Mesendoderm (in vitro differentiated cells): ENCODE data around the gene PDE9A.

Source experiments
- DNase-seq: peaks from one replicate; pipeline ENCODE4 v3.0.0; 2013
- H2AK5ac ChIP-seq: 2 replicates; pipeline ENCODE4 v1.6.1; 2013; ENCODE audit warnings: low read length, inconsistent platforms
- H2BK120ac ChIP-seq: 2 replicates; pipeline ENCODE4 v1.6.1; 2013; ENCODE audit warnings: low read depth, mild to moderate bottlenecking, low read length, moderate library complexity, mixed read lengths
- H2BK15ac ChIP-seq: replicated peaks from 2 replicates; pipeline ENCODE4 v1.6.1; 2013; ENCODE audit warnings: low read depth, mild to moderate bottlenecking, moderate library complexity
- H2BK5ac ChIP-seq: 2 replicates; pipeline ENCODE4 v1.6.1; 2013; ENCODE audit warnings: low read length, inconsistent platforms
- H3K18ac ChIP-seq: 2 replicates; pipeline ENCODE4 v1.6.1; 2013; ENCODE audit warnings: mild to moderate bottlenecking, low read length, mixed read lengths
- H3K23ac ChIP-seq: one replicate; pipeline ENCODE4 v1.6.1; 2013; ENCODE audit warnings: low read length
- H3K27ac ChIP-seq: 2 replicates; pipeline ENCODE4 v1.5.1; 2013; ENCODE audit warnings: low read depth, mild to moderate bottlenecking, inconsistent platforms, low read length, moderate library complexity
- H3K27me3 ChIP-seq: 2 replicates; pipeline ENCODE4 v1.6.1; 2013; ENCODE audit warnings: low read length, control low read depth, mild to moderate bottlenecking, inconsistent platforms; ENCODE audit not compliant: insufficient read depth, poor library complexity
- H3K36me3 ChIP-seq: 2 replicates; pipeline ENCODE4 v1.6.1; 2013; ENCODE audit warnings: low read length, inconsistent platforms; ENCODE audit not compliant: control insufficient read depth, insufficient read depth
- H3K4ac ChIP-seq: one replicate; pipeline ENCODE4 v1.6.1; 2013; ENCODE audit warnings: low read depth, mild to moderate bottlenecking, low read length, moderate library complexity
- H3K4me1 ChIP-seq: 2 replicates; pipeline ENCODE4 v1.6.1; 2013; ENCODE audit warnings: low read depth, low read length, inconsistent platforms; ENCODE audit not compliant: control insufficient read depth
- H3K4me2 ChIP-seq: 2 replicates; pipeline ENCODE4 v1.6.1; 2013; ENCODE audit warnings: low read length
- H3K4me3 ChIP-seq: 2 replicates; pipeline ENCODE4 v1.5.1; 2013; ENCODE audit warnings: mild to moderate bottlenecking, low read length
- H3K56ac ChIP-seq: one replicate; pipeline ENCODE4 v1.6.1; 2013; ENCODE audit warnings: low read length
- H3K79me1 ChIP-seq: 2 replicates; pipeline ENCODE4 v1.6.1; 2013; ENCODE audit warnings: low read length, inconsistent platforms
- H3K79me2 ChIP-seq: 2 replicates; pipeline ENCODE4 v1.6.1; 2013; ENCODE audit warnings: mild to moderate bottlenecking, low read length; ENCODE audit not compliant: control insufficient read depth, insufficient read depth
- H3K9ac ChIP-seq: 2 replicates; pipeline ENCODE4 v1.6.1; 2013; ENCODE audit warnings: low read length, inconsistent platforms
- H4K5ac ChIP-seq: one replicate; pipeline ENCODE4 v1.6.1; 2013; ENCODE audit warnings: low read length
- H4K8ac ChIP-seq: one replicate; pipeline ENCODE4 v1.6.1; 2013; ENCODE audit warnings: low read depth, mild to moderate bottlenecking, control low read depth, low read length, moderate library complexity
- WGBS: extraction: QIAGEN DNeasy Blood & Tissue Kit; methylation state at CpG from one replicate; pipeline ENCODE4 v1.1.7; 2013; ENCODE audit warnings: low lambda C conversion rate, missing lambda C conversion rate; ENCODE audit not compliant: insufficient coverage; ENCODE audit errors: extremely low coverage; 5-methylcytosine and 5-hydroxymethylcytosine counted together

Gene PDE9A

GRCh38 chr21:42721341-42721824 lies 68.0 kb downstream of the PDE9A start:
- no CpG with 5 or more reads among the region's 6 CpGs for WGBS

GRCh38 chr21:42722153-42722552 lies 68.7 kb downstream of the PDE9A start:
- Histone ChIP-seq H3K56ac (peak overlapping the region; percentile 3), H3K23ac (no peak overlapping the region), H2BK15ac (no peak overlapping the region), H3K79me2 (no peaks in the 10 kb centered on the region), H3K4me1 (no peaks in the 10 kb centered on the region), H3K4ac (no peak overlapping the region), H3K79me1 (no peaks in the 10 kb centered on the region), H4K5ac (no peak overlapping the region), H2BK5ac (no peak overlapping the region), H4K8ac (no peak overlapping the region), H2AK5ac (no peak overlapping the region), H3K36me3 (no peaks in the 10 kb centered on the region), H3K4me2 (no peak overlapping the region), H3K9ac (no peak overlapping the region), H2BK120ac (no peak overlapping the region), H3K27ac (no peak overlapping the region), H3K27me3 (no peaks in the 10 kb centered on the region), H3K18ac (no peak overlapping the region), H3K4me3 (no peak overlapping the region)
- no peak for DNase-seq
- no CpG with 5 or more reads among the region's 11 CpGs for WGBS

More at GRCh38 chr21:42721341-42721824, 68.0 kb downstream of the PDE9A start:
- no peaks in the 10 kb centered on the region for H3K36me3 ChIP-seq
- no peak overlapping the region for H2BK5ac ChIP-seq
- no peaks in the 10 kb centered on the region for H3K79me1 ChIP-seq
- no peak overlapping the region for H3K4me3 ChIP-seq
- H3K9ac ChIP-seq, result no peak overlapping the region
- DNase-seq, result no peak
- H3K4me1 ChIP-seq, result no peaks in the 10 kb centered on the region
- no peak overlapping the region for H2BK120ac ChIP-seq
- H3K4me2 ChIP-seq, result no peak overlapping the region
- H3K56ac ChIP-seq, result no peak overlapping the region
- H4K5ac ChIP-seq, result no peak overlapping the region
- no peak overlapping the region for H2AK5ac ChIP-seq
- no peak overlapping the region for H3K4ac ChIP-seq
- no peak overlapping the region for H3K18ac ChIP-seq
- H2BK15ac ChIP-seq, result no peak overlapping the region
- H3K27me3 ChIP-seq, result no peaks in the 10 kb centered on the region
- no peaks in the 10 kb centered on the region for H3K79me2 ChIP-seq
- no peak overlapping the region for H3K23ac ChIP-seq
- no peak overlapping the region for H4K8ac ChIP-seq
- H3K27ac ChIP-seq, result no peak overlapping the region

GRCh38 chr21:42722808-42723473 lies 69.5 kb downstream of the PDE9A start:
- Histone ChIP-seq H3K4me3 (no peak overlapping the region), H3K18ac (no peak overlapping the region), H3K79me2 (no peaks in the 10 kb centered on the region), H3K27me3 (no peaks in the 10 kb centered on the region), H2AK5ac (no peak overlapping the region), H3K4me1 (no peaks in the 10 kb centered on the region), H3K23ac (no peak overlapping the region), H3K56ac (no peak overlapping the region), H3K9ac (no peak overlapping the region), H3K79me1 (no peaks in the 10 kb centered on the region), H3K36me3 (no peaks in the 10 kb centered on the region), H4K8ac (no peak overlapping the region), H3K4ac (no peak overlapping the region), H4K5ac (no peak overlapping the region), H3K27ac (no peak overlapping the region), H2BK120ac (no peak overlapping the region), H2BK5ac (no peak overlapping the region), H2BK15ac (no peak overlapping the region), H3K4me2 (no peak overlapping the region)
- WGBS, result no CpG with 5 or more reads among the region's 10 CpGs
- DNase-seq, result no peak

- no peak for DNase-seq
- no peak overlapping the region for H3K4me3 ChIP-seq
Observed at GRCh38 chr21:42724226-42724920, 71.0 kb downstream of the PDE9A start.

GRCh38 chr21:42725416-42725930 lies 72.1 kb downstream of the PDE9A start:
- Histone ChIP-seq H3K4me3 (no peak overlapping the region), H3K4me1 (no peaks in the 10 kb centered on the region), H3K79me2 (no peaks in the 10 kb centered on the region), H2BK120ac (no peak overlapping the region), H4K8ac (no peak overlapping the region), H3K79me1 (no peaks in the 10 kb centered on the region), H3K56ac (no peak overlapping the region), H3K18ac (no peak overlapping the region), H3K4me2 (no peak overlapping the region), H2BK15ac (no peak overlapping the region), H2AK5ac (no peak overlapping the region), H3K23ac (no peak overlapping the region), H4K5ac (no peak overlapping the region), H3K9ac (no peak overlapping the region), H3K27ac (no peak overlapping the region), H3K36me3 (no peaks in the 10 kb centered on the region), H3K27me3 (no peaks in the 10 kb centered on the region), H3K4ac (no peak overlapping the region), H2BK5ac (no peak overlapping the region)
- no peak for DNase-seq
- no CpG with 5 or more reads among the region's 15 CpGs for WGBS

More at GRCh38 chr21:42724226-42724920, 71.0 kb downstream of the PDE9A start:
- Histone ChIP-seq H3K79me1 (no peaks in the 10 kb centered on the region), H2BK15ac (no peak overlapping the region), H4K8ac (no peak overlapping the region), H3K79me2 (no peaks in the 10 kb centered on the region), H2AK5ac (no peak overlapping the region), H3K36me3 (no peaks in the 10 kb centered on the region), H3K4me2 (no peak overlapping the region), H3K27ac (no peak overlapping the region), H3K9ac (no peak overlapping the region), H2BK120ac (no peak overlapping the region), H3K4ac (no peak overlapping the region), H3K56ac (no peak overlapping the region), H3K4me1 (no peaks in the 10 kb centered on the region), H3K27me3 (no peaks in the 10 kb centered on the region), H3K18ac (no peak overlapping the region), H2BK5ac (no peak overlapping the region), H4K5ac (no peak overlapping the region), H3K23ac (no peak overlapping the region)
- WGBS, result no CpG with 5 or more reads among the region's 12 CpGs
